ENCODE results near the gene ZNF827.
A peak's percentile ranks its signal among the peaks of the same experiment; 100 is the strongest.
"Not testable (repeated sequence)": the region's sequence is repeated elsewhere in the genome, so short reads cannot be mapped to it uniquely, and the experiment has no call there.

Gene ZNF827

DNA sequence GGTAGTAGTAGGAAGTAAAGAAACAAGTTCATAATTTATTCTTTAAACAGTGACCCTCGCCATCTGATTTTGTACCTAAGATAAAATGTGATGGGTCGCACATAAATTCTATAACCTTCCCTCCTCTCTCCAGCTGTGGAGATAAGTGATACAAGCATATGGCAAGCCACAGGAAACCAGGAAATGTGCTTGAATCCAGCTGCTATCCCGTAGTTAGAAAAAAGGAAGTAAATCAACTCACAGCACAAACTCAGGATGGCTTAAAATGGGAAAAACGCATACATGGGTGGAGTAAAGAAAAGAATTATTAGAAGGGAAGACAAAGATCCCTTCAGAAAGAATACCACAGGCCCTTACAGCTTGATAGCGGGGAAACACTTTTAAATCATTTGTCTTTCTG, 78.2 kb downstream of the ZNF827 start:
- no peak for DNase-seq

DNA sequence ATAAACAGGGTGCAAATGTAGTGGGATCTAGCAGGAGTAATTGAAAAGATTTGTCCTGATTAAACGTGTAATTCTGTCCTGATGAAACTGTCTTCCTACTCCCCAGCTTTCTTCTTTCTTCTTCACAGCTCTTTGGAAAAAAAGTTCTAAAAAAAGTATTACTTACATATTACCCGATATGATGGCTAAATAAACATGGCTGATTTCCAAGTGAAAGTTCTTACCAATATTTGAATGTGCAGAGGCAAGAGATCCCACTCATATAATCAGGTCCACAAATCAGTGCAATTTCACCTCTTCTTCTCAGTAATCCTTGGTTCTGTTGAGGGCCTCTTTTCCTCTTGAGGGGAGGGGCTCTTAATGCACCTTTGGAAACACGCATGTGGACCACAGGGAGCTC, 78.7 kb downstream of the ZNF827 start:
- DNase-seq: no peak

DNA sequence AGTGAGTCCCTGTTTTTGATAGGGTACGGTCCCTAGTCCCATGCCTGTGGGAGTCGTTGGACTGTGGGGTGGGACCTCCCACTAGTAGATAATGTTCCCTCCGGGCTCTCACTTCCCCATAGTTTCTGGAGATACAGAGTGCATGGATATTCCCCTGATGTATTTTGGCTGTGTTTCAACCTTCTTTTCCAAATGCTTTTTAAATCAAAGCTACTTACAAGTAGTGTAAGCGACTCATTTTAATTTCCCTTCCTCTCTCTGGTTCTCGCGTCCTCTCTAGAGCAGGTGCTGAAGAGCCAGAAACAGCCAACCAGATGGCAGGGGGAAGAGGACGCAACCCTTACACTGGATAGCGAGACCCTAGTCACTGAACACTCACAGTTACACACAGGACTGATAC, 79.2 kb downstream of the ZNF827 start:
- DNase-seq: no peak

DNA sequence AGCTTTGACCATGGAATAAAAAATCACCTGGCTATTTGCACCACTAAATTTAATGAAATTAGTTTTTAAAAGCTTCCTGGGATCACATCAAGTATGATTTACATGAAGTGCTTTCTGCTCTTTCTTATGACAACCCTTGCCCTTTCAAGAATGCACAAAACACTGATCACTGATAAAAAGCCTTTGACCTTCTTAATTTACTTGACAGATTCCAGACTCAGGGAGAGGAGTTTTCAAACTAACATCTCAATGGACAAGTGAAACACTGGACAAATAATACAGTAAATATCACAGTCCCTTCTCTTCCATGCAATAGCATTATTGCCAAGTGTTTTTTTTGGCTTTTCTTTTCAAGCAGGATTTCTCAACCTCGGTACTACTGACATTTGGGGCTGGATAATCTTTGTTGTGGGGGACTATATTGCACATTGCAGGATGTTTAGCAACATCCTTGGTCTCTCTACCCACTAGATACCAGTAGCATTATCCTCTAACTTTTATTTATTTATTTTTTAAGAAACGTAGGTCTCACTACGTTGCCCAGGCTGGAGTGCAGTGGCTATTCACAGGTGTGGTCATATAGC, 86.3 kb downstream of the ZNF827 start:
- DNase-seq: no peak

DNA sequence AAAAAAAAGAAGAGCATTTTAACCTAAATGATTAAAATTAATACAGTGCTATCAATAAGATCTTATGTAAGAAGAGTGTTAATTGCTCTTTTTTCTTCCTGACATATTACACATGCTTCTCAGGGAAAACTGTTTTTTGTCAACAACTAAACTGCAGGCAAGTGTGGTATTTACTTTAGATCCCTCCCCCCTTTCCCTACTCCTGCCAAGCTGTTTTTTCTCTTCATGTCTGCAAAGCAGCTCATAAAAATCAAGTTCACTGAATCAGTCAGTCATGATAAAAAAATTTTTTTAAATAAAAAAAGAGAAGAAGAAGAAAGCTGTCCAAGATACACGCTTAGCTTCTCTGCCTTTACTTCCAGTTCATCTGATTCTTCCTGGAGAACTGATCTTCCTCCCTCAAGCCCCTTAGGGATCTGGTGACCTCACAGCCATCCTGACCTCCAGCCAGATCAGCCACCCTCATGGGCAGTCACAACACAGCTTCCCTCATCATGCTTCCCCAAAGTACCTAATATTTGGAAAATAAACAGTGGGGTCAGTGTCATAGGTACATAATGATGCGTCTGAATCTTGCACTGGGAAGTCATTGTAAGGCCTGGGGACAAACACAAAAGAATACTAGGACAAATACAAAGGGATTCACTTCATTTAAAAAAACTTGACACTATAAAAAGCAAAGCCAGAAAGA, 87.0 kb downstream of the ZNF827 start:
- DNase-seq: no peak

DNA sequence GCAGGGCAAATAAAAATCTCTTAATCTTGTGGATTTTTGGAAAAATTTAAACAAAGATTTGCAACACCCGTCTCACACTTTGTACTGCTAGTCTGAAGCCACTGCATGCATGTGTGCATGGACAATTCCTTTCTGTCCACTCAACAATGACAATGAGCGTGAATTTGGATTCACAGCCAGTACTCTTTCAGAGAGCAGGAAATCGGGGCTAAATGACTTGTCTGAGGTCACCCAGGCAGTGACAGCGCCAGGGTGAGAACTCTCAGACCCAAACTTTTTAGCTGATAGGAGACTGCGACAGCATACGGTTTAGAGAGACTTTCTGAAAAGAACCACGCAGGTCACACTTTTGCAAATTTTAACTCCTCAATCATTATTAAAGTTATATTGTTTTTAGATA, 90.9 kb downstream of the ZNF827 start:
- DNase-seq: no peak

DNA sequence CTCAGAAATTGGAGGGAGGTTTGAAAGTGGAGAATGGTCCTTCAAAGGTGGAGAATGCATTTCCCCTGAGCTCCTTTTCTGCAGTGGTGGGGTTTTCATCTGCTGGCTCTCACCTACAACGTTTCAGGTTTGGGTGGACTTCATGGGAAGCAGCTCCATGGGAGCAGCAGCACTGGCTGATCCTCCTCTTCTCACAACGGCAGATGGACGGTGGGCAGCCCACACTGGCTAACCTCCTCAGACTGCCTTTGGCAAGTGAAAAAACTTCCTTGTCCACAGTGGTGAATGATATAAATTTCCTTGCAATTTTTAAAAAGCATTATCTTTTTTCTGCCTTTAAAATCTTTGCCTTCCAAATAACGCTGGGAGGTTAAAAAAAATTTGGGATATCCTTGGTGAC, 93.5 kb downstream of the ZNF827 start:
- DNase-seq: no peak

DNA sequence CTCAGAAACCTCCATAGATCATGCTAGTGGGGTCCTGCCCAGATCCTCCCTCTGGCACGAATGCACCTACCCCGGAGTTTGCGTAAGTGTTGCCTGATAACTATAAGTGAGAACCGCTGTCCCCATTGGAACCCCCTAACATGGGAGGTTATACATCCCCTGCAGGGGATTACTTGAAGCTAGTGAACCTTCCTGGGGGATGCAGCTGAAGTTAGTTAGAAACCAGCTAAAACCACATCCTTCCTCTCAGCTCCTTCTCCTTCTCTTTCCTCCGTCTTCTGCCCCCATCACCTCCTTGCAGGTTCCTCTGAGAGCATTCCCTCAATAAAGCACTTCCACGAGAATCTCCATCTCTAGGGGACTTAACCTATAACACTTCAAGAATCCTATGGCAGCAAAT, 95.0 kb downstream of the ZNF827 start:
- DNase-seq: no peak

DNA sequence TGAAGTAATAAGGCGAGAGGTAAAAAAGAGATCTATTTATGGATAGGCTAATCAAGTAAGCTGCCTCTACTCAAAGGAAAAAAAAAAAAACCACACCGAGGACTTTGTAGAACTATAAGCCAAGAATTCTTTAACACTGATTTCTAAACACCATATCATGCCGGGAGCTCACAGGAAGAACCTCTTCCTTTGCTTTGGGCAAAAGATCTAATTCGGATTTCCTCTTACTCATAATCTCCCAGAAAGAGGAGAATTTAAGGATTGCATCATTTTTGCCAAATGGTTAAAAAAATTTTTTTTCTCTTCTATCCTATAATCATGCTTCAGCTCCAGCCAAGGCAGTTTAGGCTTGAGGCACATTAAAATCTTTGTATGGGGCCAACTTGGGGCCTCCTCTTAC, 95.5 kb downstream of the ZNF827 start:
- DNase-seq: no peak

DNA sequence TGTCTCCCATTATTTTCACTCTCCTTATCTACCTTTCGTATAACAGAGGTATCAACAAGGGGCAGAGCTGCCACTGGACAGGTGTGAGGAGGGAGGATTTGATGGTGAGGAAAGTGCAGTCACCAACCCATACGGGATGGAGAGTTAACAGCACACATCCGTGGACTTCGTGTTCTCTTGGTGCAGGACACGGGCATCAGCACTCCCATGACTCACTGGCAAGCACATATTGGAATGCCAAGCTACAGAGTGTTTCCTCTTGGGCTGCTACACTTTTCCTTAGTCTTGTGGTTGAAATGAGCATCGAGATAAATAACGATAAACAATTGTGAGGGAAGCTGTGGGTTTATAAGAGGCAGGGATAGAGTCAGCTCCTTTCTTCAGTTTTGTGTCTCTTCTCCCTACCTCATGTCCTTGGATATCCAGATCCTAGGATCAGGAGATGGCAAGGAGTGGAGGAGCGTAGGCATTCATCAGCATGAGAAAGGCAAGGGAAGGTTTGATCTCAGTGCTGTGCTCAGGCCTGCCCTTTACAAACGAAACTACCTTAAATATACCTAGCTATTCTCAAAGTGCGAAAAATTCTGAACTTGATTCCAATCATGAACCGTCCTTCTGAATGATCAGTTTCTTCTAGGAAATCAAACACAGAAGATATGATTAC, 96.3 kb downstream of the ZNF827 start:
- DNase-seq: no peak

DNA sequence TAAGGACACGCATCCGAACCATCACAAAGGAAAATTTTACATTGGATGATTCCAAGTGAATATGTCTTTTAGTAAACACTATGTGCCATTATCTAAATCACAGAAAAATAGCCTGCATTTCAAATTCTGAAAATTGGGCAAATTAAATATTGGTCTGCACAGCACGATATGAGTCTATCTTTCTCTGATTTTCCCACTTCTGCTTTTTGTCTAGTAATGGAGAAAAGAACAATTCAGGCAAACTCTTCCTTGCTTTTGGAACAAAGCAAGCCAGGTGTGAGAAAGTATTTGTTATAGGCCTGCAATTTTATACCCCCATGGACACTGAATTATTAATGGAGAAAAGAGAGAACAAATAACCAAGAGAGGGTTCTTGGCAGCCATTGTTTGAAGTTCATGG, 97.8 kb downstream of the ZNF827 start:
- no peak for DNase-seq

DNA sequence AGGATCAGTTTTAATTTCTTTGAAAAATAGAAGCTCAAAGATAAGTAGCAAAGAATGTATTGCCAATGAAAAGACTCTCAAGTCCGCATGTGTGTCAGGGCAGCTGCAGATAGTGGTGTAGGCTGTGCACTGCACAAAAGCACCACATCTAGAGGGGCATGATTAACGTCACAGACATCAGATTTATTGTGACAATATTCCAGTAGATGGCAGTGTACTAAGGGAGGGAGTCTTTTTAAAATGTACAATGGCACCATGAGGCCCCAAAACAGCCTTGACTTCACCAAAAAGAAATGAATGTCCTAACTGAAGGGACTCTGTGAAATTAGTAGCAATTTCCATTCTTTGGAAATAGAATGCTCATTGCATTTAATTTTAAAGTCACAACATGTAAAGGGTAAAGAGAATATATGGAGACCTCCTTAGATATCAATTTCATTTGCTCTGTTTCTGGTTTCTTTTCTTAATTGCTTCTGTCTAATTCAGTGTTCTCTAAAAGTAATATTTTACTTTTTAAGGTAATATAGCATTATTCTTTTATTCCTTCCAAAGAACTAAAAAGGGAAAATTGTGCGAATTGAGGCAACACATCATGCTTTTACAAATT, 98.4 kb downstream of the ZNF827 start:
- peak; percentile 32 to 34 for DNase-seq

DNA sequence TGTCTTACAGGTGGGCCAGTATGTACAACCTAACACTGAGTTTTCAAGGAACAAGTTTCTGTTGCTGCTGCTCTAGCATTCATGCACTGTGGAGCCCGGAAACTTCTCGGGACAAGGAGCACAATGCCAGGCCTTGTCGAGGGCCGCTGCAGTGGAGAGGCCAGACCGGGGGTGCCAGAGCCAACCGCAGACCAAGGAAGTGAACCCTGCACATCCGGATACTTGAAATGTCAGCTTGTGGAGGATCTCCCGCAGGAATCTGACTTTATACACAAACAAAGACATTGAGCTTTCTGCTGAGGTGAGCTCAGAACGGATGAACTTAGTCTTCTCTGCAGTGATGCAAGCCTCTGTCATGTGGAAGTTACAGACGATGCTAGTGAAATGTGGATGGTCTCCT, 99.5 kb downstream of the ZNF827 start:
- DNase-seq: no peak

DNA sequence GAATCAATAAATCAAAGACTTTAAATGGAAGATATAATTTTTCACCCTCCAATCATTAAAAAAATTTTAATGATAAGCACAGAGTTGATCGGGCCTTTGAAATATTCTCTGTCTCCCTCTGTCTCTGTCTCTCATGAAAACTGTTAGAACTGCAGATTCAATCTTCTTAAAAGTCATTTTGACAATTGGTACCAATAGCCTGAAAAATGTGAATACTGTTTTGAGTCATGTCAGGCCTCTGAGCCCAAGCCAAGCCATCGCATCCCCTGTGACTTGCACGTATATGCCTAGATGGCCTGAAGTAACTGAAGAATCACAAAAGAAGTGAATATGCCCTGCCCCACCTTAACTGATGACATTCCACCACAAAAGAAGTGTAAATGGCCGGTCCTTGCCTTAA, 106.2 kb downstream of the ZNF827 start:
- not testable (repeated sequence) for DNase-seq

DNA sequence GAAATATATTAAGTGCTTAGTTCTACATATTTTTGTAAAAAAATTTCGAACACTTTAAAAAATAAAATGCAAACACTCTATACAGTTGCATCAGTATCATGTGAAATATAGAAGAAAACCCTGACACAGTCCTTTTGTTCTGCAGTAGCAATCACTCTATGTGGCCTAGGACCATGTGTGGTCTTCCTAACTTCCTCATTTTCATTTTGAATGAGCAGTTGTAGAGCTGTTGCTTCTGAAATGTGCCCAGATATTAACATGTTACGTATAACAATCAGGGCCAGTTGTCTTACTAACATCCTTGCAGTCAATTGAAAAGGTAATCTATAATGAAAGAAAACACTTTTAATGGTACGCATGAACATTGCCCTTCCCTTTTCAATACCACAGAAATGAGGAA, 107.9 kb downstream of the ZNF827 start:
- DNase-seq: no peak

DNA sequence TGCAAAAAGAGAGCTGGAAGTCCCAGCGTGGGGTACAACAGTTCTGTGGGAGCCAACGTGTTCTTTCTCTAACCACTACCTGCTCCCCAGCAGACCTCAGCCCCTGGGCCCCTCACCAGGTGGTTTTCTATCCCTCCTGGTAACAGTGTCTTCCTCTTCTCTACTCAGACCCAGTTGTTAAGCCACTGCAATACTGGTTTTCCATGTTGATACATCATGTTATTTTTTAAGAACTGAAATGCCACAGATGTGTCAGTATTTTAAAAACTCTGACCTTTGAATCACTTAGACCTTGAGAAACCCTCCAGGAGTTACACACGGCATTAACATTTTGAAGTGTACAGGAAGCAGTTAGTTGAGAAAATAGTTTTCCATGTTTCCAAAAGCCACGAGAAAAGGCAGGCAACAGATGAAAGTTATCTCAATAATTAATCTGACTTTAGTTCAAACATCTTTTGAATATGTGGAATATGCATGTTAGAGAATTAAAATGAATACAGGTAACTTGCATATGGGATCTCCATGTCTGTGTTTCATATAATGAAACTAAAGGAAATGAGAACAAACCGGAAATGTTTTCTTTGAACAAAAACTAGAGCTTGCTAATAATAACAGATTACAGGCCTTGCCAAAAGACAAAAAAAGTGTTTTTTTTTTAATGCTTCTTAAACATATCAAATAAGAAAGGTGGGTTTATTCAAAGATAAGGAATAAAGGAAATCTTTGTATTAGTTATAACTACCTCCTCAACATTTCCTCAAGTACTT, 108.8 kb downstream of the ZNF827 start:
- no peak for DNase-seq

DNA sequence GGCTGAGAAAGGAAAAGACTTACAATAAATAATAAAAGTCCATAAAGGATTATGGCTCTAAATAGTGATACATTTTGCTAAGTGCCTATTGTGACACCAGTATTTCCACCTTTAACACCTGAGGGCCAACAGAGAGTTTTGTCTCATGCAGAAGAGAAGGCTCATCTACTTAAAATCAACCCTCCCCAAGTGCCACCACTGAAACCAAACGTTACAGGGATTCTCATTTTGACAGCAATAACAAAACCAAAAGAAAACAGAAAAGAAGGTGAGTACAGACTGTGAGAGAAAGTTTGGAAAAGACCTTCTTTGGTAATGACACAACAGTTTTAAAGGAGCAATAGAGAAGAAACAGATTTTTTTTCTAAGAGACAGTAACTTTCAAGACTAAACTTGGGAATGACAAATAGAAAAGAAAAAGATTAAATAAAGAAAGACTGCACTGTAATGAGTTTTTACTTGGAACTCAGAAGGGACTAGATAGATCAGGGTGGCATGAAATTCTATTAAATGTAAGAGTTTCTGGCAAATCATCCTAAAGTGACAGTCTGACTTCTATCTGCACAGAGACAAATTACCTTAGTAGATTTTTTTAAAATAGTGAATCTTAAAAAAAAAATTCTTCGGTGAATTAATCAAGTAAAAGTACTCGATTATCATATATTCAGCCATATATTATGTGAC, 109.7 kb downstream of the ZNF827 start:
- DNase-seq: no peak

DNA sequence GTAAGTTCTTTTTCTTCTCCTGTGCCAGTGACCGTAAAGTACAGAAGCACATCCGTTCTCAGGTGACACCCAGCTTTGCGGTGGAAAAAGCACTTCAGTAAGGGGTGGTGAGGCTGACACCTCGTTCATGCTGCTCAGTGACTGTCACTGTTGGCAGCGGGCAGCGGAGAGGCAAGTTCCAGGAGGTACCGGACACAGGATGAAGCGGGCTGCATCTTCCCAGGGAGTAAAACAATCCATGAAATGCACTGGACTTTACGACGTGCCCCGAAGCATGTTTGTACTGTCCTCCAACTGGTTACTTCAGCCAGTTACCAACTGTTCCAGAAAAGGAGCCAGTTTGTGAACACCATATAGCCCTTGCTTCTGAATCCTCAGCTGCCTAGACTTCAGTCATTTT, 110.7 kb downstream of the ZNF827 start:
- DNase-seq: no peak

DNA sequence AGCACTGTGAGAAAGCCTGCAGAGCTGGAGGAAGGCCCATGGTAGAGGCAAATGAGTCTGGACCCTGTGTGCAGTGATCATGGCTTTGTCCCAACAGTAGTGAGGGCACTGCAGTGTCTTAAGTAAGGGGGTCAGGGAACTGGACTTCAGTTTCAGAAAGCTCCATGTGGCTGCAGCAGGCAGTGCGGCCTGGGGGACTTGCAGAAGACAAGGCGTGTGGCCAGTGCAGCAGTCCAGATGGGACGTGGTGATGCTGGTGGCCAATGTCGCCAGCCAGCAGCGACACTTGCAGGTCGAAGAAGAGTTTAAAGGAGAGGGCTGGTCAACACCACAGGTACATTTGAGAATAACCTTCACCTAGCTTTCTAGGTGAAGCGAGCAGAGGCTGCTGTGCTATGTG, 113.4 kb downstream of the ZNF827 start:
- DNase-seq: no peak

DNA sequence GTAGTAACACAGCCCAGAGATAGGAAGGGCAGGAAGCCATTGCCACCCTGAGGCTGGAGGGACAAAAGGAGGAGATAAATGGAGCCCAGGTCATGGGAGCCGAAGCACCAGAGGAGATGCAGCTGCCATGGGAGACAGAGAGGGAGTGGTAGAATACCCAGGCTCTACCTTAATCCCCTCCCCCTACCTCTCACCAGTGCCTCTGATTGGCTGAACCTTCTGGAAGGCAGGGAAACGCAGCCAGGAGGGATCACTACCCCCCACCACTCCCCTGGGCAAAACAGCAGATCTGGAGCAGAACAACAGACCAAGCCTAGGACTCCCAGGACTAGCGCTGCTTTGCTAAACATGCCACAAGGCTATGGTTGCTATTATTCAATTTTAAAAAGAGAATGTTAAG, 114.2 kb downstream of the ZNF827 start:
- no peak for DNase-seq

DNA sequence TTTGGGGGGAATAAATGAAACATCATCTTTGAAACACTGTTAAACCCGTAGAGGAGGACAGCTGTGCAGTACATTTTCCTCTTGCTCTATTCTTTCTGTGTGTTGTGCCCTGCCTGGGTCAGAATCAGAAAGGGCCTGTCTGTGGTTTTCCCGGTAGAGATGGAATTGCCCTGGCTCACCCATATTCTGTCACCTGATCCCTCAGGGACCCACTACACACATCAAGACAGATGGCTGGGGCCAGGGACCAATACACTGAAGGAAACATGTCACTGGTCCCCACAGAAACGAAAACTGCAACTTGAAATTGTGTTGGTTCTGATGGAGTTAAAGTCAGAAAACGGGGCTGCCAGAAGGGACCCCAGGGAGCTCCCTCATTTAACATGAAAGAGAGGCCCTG, 114.9 kb downstream of the ZNF827 start:
- no peak for DNase-seq

DNA sequence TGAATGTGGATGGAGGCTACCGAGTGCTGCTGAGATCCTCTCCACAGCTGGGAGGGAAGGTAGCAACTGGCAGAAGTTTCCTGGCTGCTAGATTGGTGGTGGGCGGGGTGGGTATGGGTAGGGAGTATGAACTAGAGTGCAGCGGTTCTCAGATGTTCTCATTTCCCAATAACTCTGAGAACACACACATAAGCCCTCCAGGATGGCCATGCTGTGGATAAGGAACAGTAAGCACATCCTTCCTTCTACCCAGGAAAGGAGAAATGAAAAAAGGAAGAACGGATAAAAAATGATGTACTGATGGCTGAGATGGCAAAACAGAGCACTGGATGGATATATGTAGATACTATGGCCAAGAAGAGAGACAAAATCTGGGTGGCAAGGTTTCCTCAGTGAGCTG, 116.0 kb downstream of the ZNF827 start:
- no peak for DNase-seq

DNA sequence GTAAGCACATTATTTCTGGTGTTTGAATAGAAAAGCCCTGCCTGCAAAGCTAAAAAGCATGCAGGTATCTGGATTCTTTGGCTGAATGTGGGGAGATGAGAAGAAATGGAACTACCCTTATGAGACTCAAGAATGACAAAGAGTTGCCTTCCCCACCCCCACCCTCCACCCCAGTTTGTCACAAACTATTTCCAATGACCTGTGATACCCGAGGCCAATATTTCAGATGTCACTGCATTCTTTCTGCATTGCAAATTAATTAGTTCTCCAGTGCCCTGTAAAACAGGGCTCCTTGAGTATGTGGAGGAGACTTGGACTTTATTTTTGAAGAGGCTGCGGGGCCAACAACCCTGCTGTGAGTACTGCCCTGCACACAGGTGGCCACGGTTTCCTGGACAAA, 116.4 kb downstream of the ZNF827 start:
- DNase-seq: no peak

All from SHP77 (cell line).